CD4-positive, alpha-beta T cell treated with Interleukin-17A for 4 hours (primary cell): Measurements from ENCODE around the gene UNC13C.

ENCODE experiments used
- DNase-seq: peaks from one replicate; pipeline ENCODE4 v3.0.0-alpha.2; 2020; ENCODE audit warnings: mixed read lengths

Gene UNC13C

GRCh38 chr15:54026258-54026657, 48.0 kb downstream of the UNC13C start:
- DNase-seq = no peak

GRCh38 chr15:54026891-54027290, 48.6 kb downstream of the UNC13C start:
- DNase-seq = no peak

GRCh38 chr15:54029081-54029480, 50.8 kb downstream of the UNC13C start:
- no peak for DNase-seq

- no peak for DNase-seq
Observed at GRCh38 chr15:54032066-54032465, 53.8 kb downstream of the UNC13C start.

GRCh38 chr15:54033356-54033860, 55.2 kb downstream of the UNC13C start:
- no peak for DNase-seq

GRCh38 chr15:54033869-54034458, 55.7 kb downstream of the UNC13C start:
- no peak for DNase-seq

GRCh38 chr15:54035616-54036015, 57.4 kb downstream of the UNC13C start:
- no peak for DNase-seq

GRCh38 chr15:54045397-54045796, 67.2 kb downstream of the UNC13C start:
- DNase-seq = no peak

- DNase-seq = no peak
Observed at GRCh38 chr15:54046093-54046492, 67.9 kb downstream of the UNC13C start.

- no peak for DNase-seq
Observed at GRCh38 chr15:54064365-54064764, 86.1 kb downstream of the UNC13C start.

- no peak for DNase-seq
Observed at GRCh38 chr15:54066403-54066802, 88.2 kb downstream of the UNC13C start.

GRCh38 chr15:54082836-54083492, 104.7 kb downstream of the UNC13C start:
- DNase-seq = no peak

- no peak for DNase-seq
Observed at GRCh38 chr15:54083501-54083900, 105.3 kb downstream of the UNC13C start.

GRCh38 chr15:54083991-54084390, 105.8 kb downstream of the UNC13C start:
- DNase-seq = no peak

- DNase-seq = no peak
Observed at GRCh38 chr15:54088837-54089236, 110.6 kb downstream of the UNC13C start.

- DNase-seq = no peak
Observed at GRCh38 chr15:54089776-54090175, 111.5 kb downstream of the UNC13C start.

- no peak for DNase-seq
Observed at GRCh38 chr15:54091651-54092050, 113.4 kb downstream of the UNC13C start.

- DNase-seq = no peak
Observed at GRCh38 chr15:54094661-54095060, 116.4 kb downstream of the UNC13C start.

- DNase-seq = no peak
Observed at GRCh38 chr15:54097019-54097418, 118.8 kb downstream of the UNC13C start.

- no peak for DNase-seq
Observed at GRCh38 chr15:54099010-54099409, 120.8 kb downstream of the UNC13C start.

GRCh38 chr15:54101664-54102270, 123.5 kb downstream of the UNC13C start:
- no peak for DNase-seq

GRCh38 chr15:54102704-54103103, 124.5 kb downstream of the UNC13C start:
- no peak for DNase-seq

- DNase-seq = no peak
Observed at GRCh38 chr15:54109014-54109413, 130.8 kb downstream of the UNC13C start.

- no peak for DNase-seq
Observed at GRCh38 chr15:54119051-54119450, 140.8 kb downstream of the UNC13C start.
